K562 (cell line): ENCODE results near the gene SPIB. TPM values are rescaled to one million over a fixed set of nuclear protein-coding genes. Genes with fewer than 3 reads are reported as not detected.

Source experiments
- CHCHD3 ChIP-seq: fragments of 250-450 bp; sonication (Bioruptor Pico); IDR thresholded peaks from 2 replicates; pipeline ENCODE4 v2.1.2; 2022; ENCODE audit warnings: mild to moderate bottlenecking
- FOXP1 ChIP-seq: sonication (generic); formaldehyde crosslinking; IDR thresholded peaks from 2 replicates; pipeline ENCODE4 v1.8.0; 2022; ENCODE audit warnings: mild to moderate bottlenecking, missing genetic modification reagents
- KLF10 ChIP-seq: fragments of 250-450 bp; sonication (Bioruptor Pico); IDR thresholded peaks from 2 replicates; pipeline ENCODE4 v1.6.1; 2021; ENCODE audit warnings: matching md5 sums
- KLF16 ChIP-seq: IDR thresholded peaks from 2 replicates; pipeline ENCODE4 v1.6.1; 2016; ENCODE audit warnings: antibody characterized with exemption
- LEF1 ChIP-seq: fragments of 450-650 bp; IDR thresholded peaks from 2 replicates; pipeline ENCODE4 v1.6.1; 2016; ENCODE audit warnings: mild to moderate bottlenecking
- MCM2 ChIP-seq: fragments of 450-650 bp; IDR thresholded peaks from 2 replicates; pipeline ENCODE4 v1.6.1; 2017; ENCODE audit warnings: low read depth, mild to moderate bottlenecking
- MNT ChIP-seq, 2 experiments: fragments of 450-650 bp; conservative IDR thresholded peaks; 2 replicates each; pipeline ENCODE4 v1.6.1; 2017; ENCODE audit warnings: mild to moderate bottlenecking in 2 of 2, moderate library complexity in 2 of 2
- NFIC ChIP-seq: fragments of 450-650 bp; IDR thresholded peaks from 2 replicates; pipeline ENCODE4 v1.6.1; 2017; ENCODE audit warnings: mild to moderate bottlenecking, inconsistent platforms
- NONO ChIP-seq, 2 experiments: fragments of 200-400 bp in 1 of 2; fragments of 450-650 bp in 1 of 2; formaldehyde crosslinking in 1 of 2; IDR thresholded peaks; 2 replicates each; pipeline ENCODE4 v1.6.1; 2017; ENCODE audit warnings: low read depth in 2 of 2, mild to moderate bottlenecking in 2 of 2, moderate library complexity in 2 of 2, low read length in 1 of 2
- NR3C1 ChIP-seq: sonication (generic); formaldehyde crosslinking; IDR thresholded peaks from 2 replicates; pipeline ENCODE4 v1.8.1; 2022; ENCODE audit warnings: missing genetic modification reagents
- RFX7 ChIP-seq: fragments of 250-450 bp; sonication (Bioruptor Pico); IDR thresholded peaks from 2 replicates; pipeline ENCODE4 v1.5.1; 2021; ENCODE audit warnings: mild to moderate bottlenecking
- SAFB2 ChIP-seq: fragments of 200-400 bp; formaldehyde crosslinking; IDR thresholded peaks from 2 replicates; pipeline ENCODE4 v1.6.1; 2018; ENCODE audit warnings: borderline replicate concordance, low read length, low read depth, moderate library complexity; ENCODE audit not compliant: severe bottlenecking
- SFPQ ChIP-seq: fragments of 200-400 bp; formaldehyde crosslinking; IDR thresholded peaks from 2 replicates; pipeline ENCODE4 v1.6.1; 2017; ENCODE audit warnings: mild to moderate bottlenecking, low read depth, low read length, moderate library complexity
- SMAD4 ChIP-seq: fragments of 250-450 bp; sonication (Bioruptor Pico); conservative IDR thresholded peaks from 2 replicates; pipeline ENCODE4 v1.8.0; 2021; ENCODE audit warnings: inconsistent platforms, mild to moderate bottlenecking, moderate library complexity
- SMARCA4 ChIP-seq: fragments of 450-650 bp; IDR thresholded peaks from 2 replicates; pipeline ENCODE4 v1.6.1; 2016
- SMARCE1 ChIP-seq: fragments of 450-650 bp; IDR thresholded peaks from 2 replicates; pipeline ENCODE4 v1.7.1; 2016; ENCODE audit warnings: mild to moderate bottlenecking
- SP1 ChIP-seq: sonication (generic); formaldehyde crosslinking; IDR thresholded peaks from 2 replicates; pipeline ENCODE4 v1.8.1; 2022; ENCODE audit warnings: mild to moderate bottlenecking, missing genetic modification reagents
- STAT5A ChIP-seq: IDR thresholded peaks from 2 replicates; pipeline ENCODE4 v1.6.1; 2012; ENCODE audit warnings: low read length, inconsistent platforms, borderline replicate concordance
- WHSC1 ChIP-seq: IDR thresholded peaks from one replicate; pipeline ENCODE4 v1.6.1; 2012; ENCODE audit warnings: low read length, control low read depth, inconsistent platforms
- ZC3H11A ChIP-seq: IDR thresholded peaks from 2 replicates; pipeline ENCODE4 v1.6.1; 2012; ENCODE audit warnings: low read depth, low read length, improper control_type of control experiment
- ZHX1 ChIP-seq: fragments of 150-350 bp; conservative IDR thresholded peaks from 2 replicates; pipeline ENCODE4 v1.6.1; 2014; ENCODE audit warnings: low read length
- ZNF146 ChIP-seq: IDR thresholded peaks from one replicate; pipeline ENCODE4 v1.6.1; 2018; ENCODE audit warnings: missing compliant biosample characterization; ENCODE audit not compliant: unreplicated experiment
- ZNF184 ChIP-seq: sonication (generic); formaldehyde crosslinking; IDR thresholded peaks from 2 replicates; pipeline ENCODE4 v1.5.0; 2020; ENCODE audit warnings: missing genetic modification reagents
- ZNF311 ChIP-seq: fragments of 250-450 bp; sonication (Bioruptor Pico); IDR thresholded peaks from 2 replicates; pipeline ENCODE4 v1.4.0; 2020; ENCODE audit warnings: mild to moderate bottlenecking, moderate library complexity
- ZNF583 ChIP-seq: fragments of 250-450 bp; sonication (Bioruptor Pico); IDR thresholded peaks from 2 replicates; pipeline ENCODE4 v1.4.0; 2020
- ZNF764 ChIP-seq: fragments of 250-450 bp; sonication (Bioruptor Pico); IDR thresholded peaks from 2 replicates; pipeline ENCODE4 v1.4.0; 2020; ENCODE audit warnings: low read depth, mild to moderate bottlenecking, moderate library complexity
- ZSCAN29 ChIP-seq: fragments of 450-650 bp; IDR thresholded peaks from 2 replicates; pipeline ENCODE4 v1.6.1; 2017
- polyA plus RNA-seq, 8 experiments: library from polyadenylated mRNA; depleted of rRNA in 4 of 8; stranded (reverse) in 5 of 8; unstranded in 3 of 8; fragments of >200 nt; fragmentation: Nextera tagmentation in 2 of 8; fragmentation: Illumina TruSeq in 1 of 8; extraction: Ambion mirVana in 2 of 8; extraction: Trizol in 1 of 8; gene quantifications; 2 replicates each; pipeline versions ENCODE4 v1.2.1 to v1.2.3, GENCODE V29; 2011 to 2014; ENCODE audit warnings: inconsistent platforms in 1 of 8, missing spikeins in 1 of 8
- total RNA-seq, 7 experiments: library from RNA; depleted of rRNA in 6 of 7; stranded (reverse); fragments of >200 nt in 6 of 7; fragmentation: Illumina TruSeq in 2 of 7; extraction: Trizol in 2 of 7; gene quantifications; 2 replicates each; pipeline versions ENCODE4 v1.2.1 to v1.2.3, GENCODE V29; 2011 to 2021; ENCODE audit warnings: low replicate concordance in 1 of 7

Gene SPIB
- total and polyA plus RNA-seq, 9 of the 15 experiments (the other 6 are each of a cell fraction or from before 2014, with no cell fraction given) = 0.06 to 1.0 (median 0.43) TPM; not detected in 1

- no peak for TF ChIP-seq ZSCAN29
- TF ChIP-seq ZC3H11A = no peak
- no peak for TF ChIP-seq KLF10 (CRISPR knock-in tag)
- TF ChIP-seq NFIC = 0 out of 2 replicates have a peak, but pooled peaks have one; percentile 12
- no peak for TF ChIP-seq WHSC1
- peak; percentile 34; the same call in 1 of the 2 replicates for TF ChIP-seq SMARCE1
- TF ChIP-seq ZHX1 = no peak
- TF ChIP-seq STAT5A = peak; percentile 47; the same call in 1 of the 2 replicates
- TF ChIP-seq ZNF764 (CRISPR knock-in tag) = no peak
- TF ChIP-seq SAFB2 = no peak
- TF ChIP-seq MCM2 = no peak
- TF ChIP-seq RFX7 = no peak
- TF ChIP-seq NONO (IDR thresholded peaks at IDR 0.05; ENCODE audit: low read depth in 2 of 2, low read length in 1 of 2) = no peak
- no peak for TF ChIP-seq ZNF184
- TF ChIP-seq CHCHD3 (CRISPR knock-in tag) = no peak
- TF ChIP-seq SMAD4 (CRISPR knock-in tag) = no peak
- TF ChIP-seq SMARCA4 = peak; percentile 57
- TF ChIP-seq ZNF311 (CRISPR knock-in tag) = no peak
- no peak for TF ChIP-seq NR3C1
- no peak for TF ChIP-seq SP1 (CRISPR knock-in tag)
- TF ChIP-seq FOXP1 (CRISPR knock-in tag) = no peak
- TF ChIP-seq ZNF583 = no peak
- no peak for TF ChIP-seq KLF16
- TF ChIP-seq LEF1 = peak; percentile 28; the same call in 1 of the 2 replicates
- no peak for TF ChIP-seq SFPQ
- TF ChIP-seq MNT (conservative IDR thresholded peaks at IDR 0.05) = peak in 1 of 2 experiments; percentile 63; a peak in 1 of 4 replicates
- TF ChIP-seq ZNF146 = no peak
These were observed 41.2 kb upstream of the SPIB start (continued) for GRCh38 chr19:50377517-50377916.
